ENCODE data around the gene THOC1. TPM values are rescaled to one million over a fixed set of nuclear protein-coding genes. Genes with fewer than 3 reads are reported as not detected.

THOC1 gene
- total and polyA plus RNA-seq, 2 of the 8 experiments (the other 6 are each of a cell fraction or from before 2014, with no cell fraction given) = 19.1 to 66.4 TPM

- no peak for TF ChIP-seq MAX (IDR thresholded peaks at IDR 0.05)
- no peak for TF ChIP-seq YY1 (IDR thresholded peaks at IDR 0.05; ENCODE audit: low read depth, low read length)
- no peak for TF ChIP-seq PHF8 (conservative IDR thresholded peaks at IDR 0.05; ENCODE audit: low read depth, low read length)
- no peak for TF ChIP-seq KDM4A (IDR thresholded peaks at IDR 0.05; ENCODE audit: low read depth, low read length, severe bottlenecking)
Measured at GRCh38 chr18:303607-304006, 35.8 kb upstream of the THOC1 start (continued).

Data from H1 (cell line).